Lower lobe of right lung (tissue), 2 donors: ENCODE measurements around the gene RPL34. TPM values are rescaled to one million over a fixed set of nuclear protein-coding genes. Genes with fewer than 3 reads are reported as not detected.

ENCODE experiments used
- ATAC-seq, 2 donors: fragments of 200-7000 bp; cut with Tn5 transposase; one replicate each; pipeline ENCODE4 v1.9.1; 2020 to 2022; ENCODE audit warnings: mild to moderate bottlenecking in 2 of 2, moderate library complexity in 2 of 2
- DNase-seq: peaks from one replicate; pipeline ENCODE4 v3.0.0-alpha.2; 2020
- H3K27ac ChIP-seq: fragments of 200-600 bp; one replicate; pipeline ENCODE4 v1.8.0; 2022
- H3K27me3 ChIP-seq: fragments of 200-600 bp; one replicate; pipeline ENCODE4 v1.8.0; 2022; ENCODE audit warnings: low read depth
- H3K36me3 ChIP-seq: fragments of 200-600 bp; one replicate; pipeline ENCODE4 v1.8.0; 2022; ENCODE audit warnings: mild to moderate bottlenecking
- H3K4me1 ChIP-seq: fragments of 200-600 bp; one replicate; pipeline ENCODE4 v1.8.0; 2022
- H3K4me3 ChIP-seq: fragments of 200-600 bp; one replicate; pipeline ENCODE4 v1.8.0; 2022; ENCODE audit warnings: mild to moderate bottlenecking
- H3K9me3 ChIP-seq: fragments of 200-600 bp; one replicate; pipeline ENCODE4 v1.8.0; 2022
- CTCF ChIP-seq: fragments of 200-600 bp; IDR thresholded peaks from one replicate; pipeline ENCODE4 v1.8.0; 2022; ENCODE audit warnings: antibody characterized with exemption, mild to moderate bottlenecking
- intact Hi-C: fragments of 100-400 bp; cut with DNase I; formaldehyde crosslinking; loops from one replicate; pipeline ENCODE4 v1.11.0; 2022
- total RNA-seq: library from RNA; stranded (reverse); fragmentation: NEBNext Ultra II Directional; extraction: Animal tissue kit (Norgen Biotek cat#: 25700); gene quantifications from one replicate; pipeline ENCODE4 v1.2.1, GENCODE V29; 2021
- donor health status: DM: no; HTN: yes; CAD: no; lungs with severe emphysema.

Gene RPL34
- total RNA-seq, 1 donor from 2014 or later, result 1,009 TPM

- ATAC-seq (peak in 1 of 2 donors; percentile 57), DNase-seq (no peak)
- Histone ChIP-seq H3K27me3 (no peaks in the 10 kb centered on the region), H3K4me1 (peaks cover 23% of the 10 kb centered on the region), H3K4me3 (peak overlapping the region; percentile 89), H3K36me3 (no peaks in the 10 kb centered on the region), H3K27ac (peak overlapping the region; percentile 92), H3K9me3 (no peaks in the 10 kb centered on the region)
- no peak for TF ChIP-seq CTCF
- intact Hi-C loops, result no loop called here
Observed at GRCh38 chr4:108651014-108651791, 30.8 kb downstream of the RPL34 start.

DNA sequence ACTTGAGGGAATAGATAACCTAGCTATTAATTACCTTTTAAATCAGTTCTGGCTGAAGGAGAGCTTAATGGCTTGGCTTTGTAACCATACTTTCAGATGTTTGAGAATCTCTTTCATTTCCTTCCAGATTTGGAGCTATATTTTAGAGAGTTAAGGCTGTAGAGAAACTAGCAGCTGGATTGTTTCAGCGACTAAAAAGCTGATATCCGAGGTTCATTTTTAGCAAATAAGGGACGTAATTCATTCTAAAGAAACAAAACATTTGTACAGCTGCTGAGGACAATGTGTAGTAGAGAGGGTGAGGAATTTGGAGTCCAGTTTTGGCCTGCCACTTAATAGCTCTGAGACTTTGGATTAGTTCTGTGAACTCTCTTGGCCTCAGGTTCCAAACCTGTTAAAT lies 42.3 kb downstream of the RPL34 start:
- Histone ChIP-seq H3K4me1 (no peaks in the 10 kb centered on the region), H3K27me3 (no peaks in the 10 kb centered on the region), H3K9me3 (no peaks in the 10 kb centered on the region), H3K27ac (no peak overlapping the region), H3K4me3 (no peak overlapping the region), H3K36me3 (peaks cover 89% of the 10 kb centered on the region)
- no peak for ATAC-seq
- no peak for DNase-seq
- TF ChIP-seq CTCF, result no peak
- intact Hi-C loops, result no loop called here

- Histone ChIP-seq H3K27me3 (no peaks in the 10 kb centered on the region), H3K36me3 (peaks cover 8% of the 10 kb centered on the region), H3K27ac (no peak overlapping the region), H3K4me1 (no peaks in the 10 kb centered on the region), H3K4me3 (no peak overlapping the region), H3K9me3 (no peaks in the 10 kb centered on the region)
- DNase-seq, result no peak
- ATAC-seq, result no peak
- TF ChIP-seq CTCF, result no peak
- intact Hi-C loops, result no loop called here
Observed at GRCh38 chr4:108674356-108674977, 54.1 kb downstream of the RPL34 start.

Other genes starting within 250 kb of the RPL34 start
- 64.4 TPM for gene OSTC, start 30.0 kb downstream of the RPL34 start, total RNA-seq
- not detected for gene ETNPPL, start 142.5 kb downstream of the RPL34 start, total RNA-seq